Measurements from ENCODE around the gene HCFC1.

Gene HCFC1

DNA sequence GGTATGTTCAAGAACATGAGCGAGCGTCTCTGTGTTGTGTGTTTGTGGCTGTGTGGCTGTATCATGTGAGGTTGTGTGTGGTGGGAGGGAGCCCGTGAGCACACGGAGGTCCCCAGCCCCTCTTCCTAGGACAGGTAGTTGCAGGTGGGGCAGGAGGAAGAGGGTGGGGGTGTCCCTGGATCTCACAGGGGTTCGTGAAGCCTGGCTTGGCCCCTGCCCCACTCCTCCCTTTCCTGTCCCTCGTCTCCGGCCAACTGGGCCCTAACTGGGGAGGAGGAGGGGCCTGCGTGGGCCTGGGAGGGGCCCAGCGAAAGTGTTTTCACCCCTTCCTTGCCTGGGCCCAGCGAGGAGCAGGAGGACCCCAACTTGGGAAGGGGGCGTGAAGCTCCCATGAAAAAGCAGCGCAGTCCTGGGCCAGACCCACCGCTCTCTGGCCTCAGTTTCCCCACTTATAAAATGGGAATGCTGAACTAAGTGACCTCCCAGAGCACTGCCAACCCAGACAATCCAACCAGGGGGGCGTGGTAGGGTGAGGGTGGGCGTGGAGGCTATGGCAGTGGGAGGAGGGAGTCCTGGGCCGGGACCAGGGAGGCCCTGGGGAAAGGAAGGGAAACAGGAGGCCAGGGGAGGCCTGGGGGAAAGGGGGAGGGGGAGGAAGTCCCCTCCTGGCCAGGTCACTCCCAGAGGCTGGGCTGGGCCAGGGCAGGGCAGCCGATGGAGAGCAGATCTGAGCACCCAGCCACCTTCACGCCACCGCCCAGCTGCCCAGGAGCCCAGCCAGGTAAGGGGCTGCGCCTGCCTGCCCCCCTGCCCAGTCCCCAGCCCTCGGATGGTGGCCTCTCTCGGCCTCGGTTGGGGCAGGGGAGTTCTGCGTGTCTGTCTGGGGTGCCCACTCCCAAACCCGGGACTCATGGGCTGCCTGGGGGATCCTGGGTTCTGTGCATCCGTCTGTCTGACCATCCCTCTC is 67.3 kb downstream of the HCFC1 start, which contains the start of gene AVPR2:
Gene AVPR2, plus strand, starts transcription at position 683 of the 967 bp plus-strand sequence. CDS start 473 bp downstream, outside the sequence.
- DNase-seq (ENCODE audit: low read depth in 2 of 2): no peak
- TF ChIP-seq, protein P1, sequence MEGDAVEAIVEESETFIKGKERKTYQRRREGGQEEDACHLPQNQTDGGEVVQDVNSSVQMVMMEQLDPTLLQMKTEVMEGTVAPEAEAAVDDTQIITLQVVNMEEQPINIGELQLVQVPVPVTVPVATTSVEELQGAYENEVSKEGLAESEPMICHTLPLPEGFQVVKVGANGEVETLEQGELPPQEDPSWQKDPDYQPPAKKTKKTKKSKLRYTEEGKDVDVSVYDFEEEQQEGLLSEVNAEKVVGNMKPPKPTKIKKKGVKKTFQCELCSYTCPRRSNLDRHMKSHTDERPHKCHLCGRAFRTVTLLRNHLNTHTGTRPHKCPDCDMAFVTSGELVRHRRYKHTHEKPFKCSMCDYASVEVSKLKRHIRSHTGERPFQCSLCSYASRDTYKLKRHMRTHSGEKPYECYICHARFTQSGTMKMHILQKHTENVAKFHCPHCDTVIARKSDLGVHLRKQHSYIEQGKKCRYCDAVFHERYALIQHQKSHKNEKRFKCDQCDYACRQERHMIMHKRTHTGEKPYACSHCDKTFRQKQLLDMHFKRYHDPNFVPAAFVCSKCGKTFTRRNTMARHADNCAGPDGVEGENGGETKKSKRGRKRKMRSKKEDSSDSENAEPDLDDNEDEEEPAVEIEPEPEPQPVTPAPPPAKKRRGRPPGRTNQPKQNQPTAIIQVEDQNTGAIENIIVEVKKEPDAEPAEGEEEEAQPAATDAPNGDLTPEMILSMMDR (IDR thresholded peaks at IDR 0.05; ENCODE audit: low read depth, low read length): no peak
- no peak within 1 kb of the TSS for H3K4me3 ChIP-seq (replicated peaks in 1 of 2; ENCODE audit: low read depth in 2 of 2, low read length in 2 of 2)

DNA sequence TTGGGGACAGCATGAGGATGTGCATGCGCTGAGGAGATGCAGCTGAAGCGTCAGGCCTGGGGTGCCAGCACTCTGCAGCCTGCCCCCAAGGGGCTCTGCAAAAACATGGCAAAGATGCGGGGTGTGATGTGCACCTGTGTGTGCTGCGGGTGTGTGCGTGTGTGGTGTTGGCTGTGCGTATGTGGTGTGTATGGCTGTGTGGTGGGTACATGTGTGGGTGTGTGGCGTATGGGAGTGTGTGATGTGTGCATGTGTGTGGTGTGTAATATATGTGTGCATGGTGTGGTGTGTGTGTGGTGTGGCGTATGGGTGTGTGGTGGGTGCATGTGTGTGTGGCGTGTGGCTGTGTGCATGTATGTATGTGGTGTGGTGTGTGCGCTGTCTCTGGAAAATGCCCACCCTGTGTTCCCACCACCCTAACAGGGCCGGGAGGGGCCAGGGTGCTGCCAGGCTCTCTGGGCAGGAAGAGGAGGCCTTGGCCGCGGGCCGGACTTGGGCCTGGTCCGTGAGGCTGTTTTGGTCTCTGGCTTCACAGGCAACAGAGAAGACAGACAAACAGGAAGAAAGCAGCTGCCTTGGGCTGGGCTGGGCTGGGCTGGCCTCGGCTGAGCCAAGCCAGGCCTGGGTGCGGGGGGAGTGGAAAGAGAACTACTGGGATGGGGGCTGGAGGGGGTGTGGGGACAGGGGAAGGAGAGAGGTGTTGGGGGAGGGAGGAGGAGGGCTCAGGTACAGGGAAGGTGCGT is 68.2 kb downstream of the HCFC1 start:
- no peak overlapping the region for H3K4me3 ChIP-seq (replicated peaks in 1 of 2; ENCODE audit: low read depth in 2 of 2, low read length in 2 of 2)
- TF ChIP-seq, protein P1 (IDR thresholded peaks at IDR 0.05; ENCODE audit: low read depth, low read length): no peak
- DNase-seq (ENCODE audit: low read depth in 2 of 2): no peak

DNA sequence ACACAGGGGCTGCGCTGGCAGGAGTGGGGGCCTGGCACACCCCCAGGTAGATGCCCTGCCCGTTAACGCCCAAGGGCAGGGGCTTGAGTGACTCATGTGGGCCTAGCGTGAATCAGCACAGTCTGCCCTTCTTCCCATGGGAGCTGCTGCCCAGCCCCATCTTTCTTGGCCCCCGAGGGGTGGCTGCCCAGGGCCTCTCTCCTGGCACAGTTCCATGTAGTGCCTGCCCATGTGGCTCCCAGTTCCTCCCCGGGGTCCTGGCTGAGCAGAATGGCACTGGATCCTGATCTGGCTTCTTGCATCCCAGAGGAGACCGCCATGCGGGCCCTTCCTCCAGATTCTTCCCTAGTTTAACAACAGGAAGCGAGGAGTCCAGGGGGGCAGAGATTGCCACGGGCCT is 69.2 kb downstream of the HCFC1 start:
- TF ChIP-seq, protein P1 (IDR thresholded peaks at IDR 0.05; ENCODE audit: low read depth, low read length): no peak
- no peak for DNase-seq (ENCODE audit: low read depth in 2 of 2)
- no peak overlapping the region for H3K4me3 ChIP-seq (replicated peaks in 1 of 2; ENCODE audit: low read depth in 2 of 2, low read length in 2 of 2)

DNA sequence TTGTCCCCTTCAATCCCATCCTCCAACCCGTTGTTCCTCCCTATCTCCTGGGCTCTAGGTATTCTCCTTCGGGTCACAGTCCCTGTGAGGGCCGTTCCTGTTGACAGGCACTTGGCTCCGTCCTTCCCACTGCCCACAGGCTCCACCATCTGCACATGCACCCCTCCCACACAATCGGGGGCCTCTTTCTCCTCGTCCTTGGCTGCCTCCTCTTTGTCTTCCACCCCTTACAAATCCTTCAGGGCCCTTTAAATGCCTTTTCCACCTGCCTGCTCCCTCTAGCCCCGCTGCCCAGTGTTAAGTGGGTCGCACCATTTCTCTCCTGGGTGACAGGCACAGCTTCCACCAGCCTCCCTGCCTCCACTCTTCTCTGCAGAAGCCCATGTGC is 69.9 kb downstream of the HCFC1 start:
- TF ChIP-seq, protein P1 (IDR thresholded peaks at IDR 0.05; ENCODE audit: low read depth, low read length): no peak
- DNase-seq (ENCODE audit: low read depth in 2 of 2): no peak
- H3K4me3 ChIP-seq (replicated peaks in 1 of 2; ENCODE audit: low read depth in 2 of 2, low read length in 2 of 2): no peak overlapping the region

DNA sequence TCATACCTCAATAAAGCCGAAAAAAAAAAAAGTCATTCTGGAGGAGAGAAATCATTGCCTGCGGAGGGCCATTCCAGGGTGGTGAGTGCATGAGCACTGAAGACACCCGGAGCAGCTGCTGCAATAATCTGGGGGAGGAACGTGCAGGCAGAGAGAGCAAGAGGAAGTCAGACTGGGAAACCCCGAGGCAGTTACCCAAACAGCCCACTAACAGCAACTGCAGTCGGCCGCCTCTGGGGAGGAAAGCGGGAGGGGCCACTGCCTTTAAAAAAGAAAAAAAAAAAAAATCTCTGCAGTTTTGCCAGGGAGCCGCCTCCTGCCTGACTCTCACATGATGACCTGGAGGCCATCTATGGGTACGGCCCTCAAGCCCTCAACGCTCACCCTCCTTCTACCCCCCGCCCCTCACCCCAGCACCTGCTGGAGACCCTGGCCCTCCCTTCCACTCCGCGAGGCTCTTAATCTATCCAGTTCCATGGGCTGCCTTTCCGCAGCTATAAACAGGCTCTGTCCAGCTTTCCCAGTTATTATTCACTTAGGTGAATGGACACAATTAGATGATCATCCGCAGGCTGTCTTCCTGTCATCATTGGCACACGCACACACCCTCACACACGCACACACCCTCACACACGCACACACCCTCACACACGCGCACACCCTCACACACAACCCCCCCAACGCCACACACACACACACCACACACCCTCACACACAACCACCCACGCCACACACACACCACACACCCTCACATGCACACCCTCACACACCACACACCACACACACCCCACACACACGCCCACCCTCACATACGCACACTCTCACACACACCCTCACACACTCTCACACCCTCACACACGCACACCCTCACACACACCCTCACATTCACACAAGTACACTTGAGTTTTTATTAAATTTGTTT is 70.5 kb downstream of the HCFC1 start:
- TF ChIP-seq, protein P1 (IDR thresholded peaks at IDR 0.05; ENCODE audit: low read depth, low read length): no peak
- H3K4me3 ChIP-seq (replicated peaks in 1 of 2; ENCODE audit: low read depth in 2 of 2, low read length in 2 of 2): no peak overlapping the region
- peak; percentile 89 to 90 for DNase-seq (ENCODE audit: low read depth in 2 of 2)

DNA sequence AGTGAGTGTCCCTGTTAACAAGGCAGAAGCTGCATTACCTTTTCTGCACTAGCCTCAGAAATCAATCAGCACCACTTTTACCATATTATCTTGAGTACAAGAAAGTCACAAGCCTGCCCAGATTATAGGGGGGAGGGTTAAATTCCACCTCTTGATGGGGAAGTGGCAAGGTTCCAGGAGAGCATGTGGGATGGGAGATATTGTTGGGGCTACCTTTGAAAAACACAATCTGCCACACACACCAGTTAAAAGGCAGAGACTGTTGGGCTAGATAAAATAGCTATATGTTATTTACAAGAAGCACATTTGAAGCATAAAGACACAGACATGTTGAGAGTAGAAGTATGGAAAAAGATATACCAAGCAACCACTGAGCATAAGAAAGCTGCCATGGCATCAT is 73.7 kb downstream of the HCFC1 start:
- DNase-seq (ENCODE audit: low read depth in 2 of 2): no peak
- TF ChIP-seq, protein P1 (IDR thresholded peaks at IDR 0.05; ENCODE audit: low read depth, low read length): no peak
- no peak overlapping the region for H3K4me3 ChIP-seq (replicated peaks in 1 of 2; ENCODE audit: low read depth in 2 of 2, low read length in 2 of 2)
